K562 (cell line): ENCODE measurements around the gene SYCE1. TPM values are rescaled to one million over a fixed set of nuclear protein-coding genes. Genes with fewer than 3 reads are reported as not detected.

Experiments used
- ATAC-seq: fragments of 200-7000 bp; cut with Tn5 transposase; 3 replicates; pipeline ENCODE4 v1.9.1; 2020; ENCODE audit warnings: moderate library complexity
- BruUV-seq: library from RNA; stranded (reverse); fragments of 400-500 nt; replicated peaks from 2 replicates; lab custom pipeline; 2021; lab: Mats Ljungman, UMichigan
- CTCF ChIA-PET: fragments of 300-600 bp; formaldehyde crosslinking; extraction: SDS; loops from one replicate; lab custom pipeline; 2021; ENCODE audit warnings: low intra/inter-chr PET ratio; lab: Yijun Ruan, JAX
- POLR2A ChIA-PET: fragments of 300-600, 350-650 bp; sonication (Branson Sonifier 250); formaldehyde crosslinking; extraction: SDS; loops from one replicate; lab custom pipeline; 2021; ENCODE audit warnings: antibody characterized with exemption, inconsistent platforms; lab: Yijun Ruan, JAX
- DNase-seq, 4 experiments: peaks; one replicate each; pipeline versions ENCODE4 v3.0.0 to v3.0.0-alpha.2; 2011 to 2018; ENCODE audit warnings: low spot score in 3 of 4, mixed read lengths in 3 of 4; ENCODE audit errors: extremely low read depth in 1 of 4
- FAIRE-seq: peaks from 2 replicates; lab custom pipeline; 2011; peaks lifted over from hg19 to GRCh38; lab: Jason Lieb, UNC
- H2AFZ ChIP-seq: 2 replicates; pipeline ENCODE4 v1.6.0; 2011; ENCODE audit warnings: low read depth, low read length, control low read depth, inconsistent platforms
- H3K27ac ChIP-seq: fragments of 200-600 bp; 3 replicates; pipeline ENCODE4 v1.8.0; 2011; ENCODE audit warnings: low read depth, mild to moderate bottlenecking, control low read depth, inconsistent platforms, low read length, moderate library complexity, mixed read lengths; ENCODE audit errors: extremely low read depth
- H3K27me3 ChIP-seq, 2 experiments: fragments of 300-600 bp in 1 of 2; 2 replicates in 1 of 2; 3 replicates in 1 of 2; pipeline versions ENCODE4 v1.6.0 to v1.8.0; 2011; ENCODE audit warnings: inconsistent platforms in 2 of 2, low read length in 2 of 2, mild to moderate bottlenecking in 1 of 2, mixed read lengths in 1 of 2, moderate library complexity in 1 of 2; ENCODE audit not compliant: control insufficient read depth in 2 of 2, insufficient read depth in 2 of 2
- H3K36me3 ChIP-seq: fragments of 300-600 bp; 3 replicates; pipeline ENCODE4 v1.8.0; 2011; ENCODE audit warnings: mild to moderate bottlenecking, low read length, inconsistent platforms; ENCODE audit not compliant: control insufficient read depth, insufficient read depth
- H3K4me1 ChIP-seq, 2 experiments: fragments of 200-600 bp in 1 of 2; replicated peaks in 1 of 2; 2 replicates in 1 of 2; 3 replicates in 1 of 2; pipeline versions ENCODE4 v1.5.1 to v1.8.0; 2011; ENCODE audit warnings: inconsistent platforms in 2 of 2, low read length in 2 of 2, mild to moderate bottlenecking in 1 of 2, mixed read lengths in 1 of 2, moderate library complexity in 1 of 2; ENCODE audit not compliant: control insufficient read depth in 2 of 2, insufficient read depth in 2 of 2
- H3K4me2 ChIP-seq: 2 replicates; pipeline ENCODE4 v1.6.1; 2011; ENCODE audit warnings: low read length, control low read depth, inconsistent platforms, mixed read lengths; ENCODE audit not compliant: insufficient read depth
- H3K4me3 ChIP-seq: fragments of 200-600 bp; sonication (generic), shearing (Covaris generic); 2 replicates; pipeline ENCODE4 v1.5.1; 2016; ENCODE audit warnings: control low read depth, inconsistent platforms
- H3K79me2 ChIP-seq: fragments of 200-600 bp; 3 replicates; pipeline ENCODE4 v1.8.0; 2011; ENCODE audit warnings: low read length, inconsistent platforms; ENCODE audit not compliant: control insufficient read depth, insufficient read depth
- H3K9ac ChIP-seq, 2 experiments: 2 replicates each; pipeline versions ENCODE4 v1.6.0 to v1.6.1; 2011; ENCODE audit warnings: low read depth in 2 of 2, low read length in 2 of 2, control low read depth in 1 of 2, inconsistent platforms in 1 of 2, mild to moderate bottlenecking in 1 of 2, mixed read lengths in 1 of 2; ENCODE audit not compliant: insufficient read depth in 1 of 2
- H3K9me1 ChIP-seq: one replicate; pipeline ENCODE4 v1.6.0; 2011; ENCODE audit warnings: inconsistent platforms, mild to moderate bottlenecking, low read length, moderate library complexity; ENCODE audit not compliant: control insufficient read depth, insufficient read depth
- H3K9me3 ChIP-seq: replicated peaks from 2 replicates; pipeline ENCODE4 v1.5.1; 2011; ENCODE audit warnings: low read depth, low read length, inconsistent platforms; ENCODE audit not compliant: control insufficient read depth, insufficient read depth
- H4K20me1 ChIP-seq: replicated peaks from 2 replicates; pipeline ENCODE4 v1.6.1; 2011; ENCODE audit warnings: low read length, inconsistent platforms, mixed read lengths; ENCODE audit not compliant: control insufficient read depth, insufficient read depth
- GATAD2A ChIP-seq: fragments of 450-650 bp; IDR thresholded peaks from 2 replicates; pipeline ENCODE4 v1.6.1; 2017
- HNRNPL ChIP-seq: fragments of 200-400 bp; formaldehyde crosslinking; IDR thresholded peaks from 2 replicates; pipeline ENCODE4 v1.6.1; 2017; ENCODE audit warnings: low read depth, mild to moderate bottlenecking, low read length
- PHB2 ChIP-seq: fragments of 450-650 bp; IDR thresholded peaks from 2 replicates; pipeline ENCODE4 v1.6.1; 2017; ENCODE audit warnings: low read depth
- POLR2G ChIP-seq: fragments of 200-400 bp; formaldehyde crosslinking; IDR thresholded peaks from 2 replicates; pipeline ENCODE4 v1.6.1; 2017; ENCODE audit warnings: low read depth, mild to moderate bottlenecking, antibody characterized with exemption, low read length, moderate library complexity
- SP1 ChIP-seq: sonication (generic); formaldehyde crosslinking; IDR thresholded peaks from 2 replicates; pipeline ENCODE4 v1.8.1; 2022; ENCODE audit warnings: mild to moderate bottlenecking, missing genetic modification reagents
- WGBS: fragments of 100-300 bp; shearing (Covaris generic); methylation state at CpG from one replicate; pipeline ENCODE4 v1.1.6; 2016; ENCODE audit warnings: low coverage, mixed read lengths; ENCODE audit not compliant: insufficient coverage; ENCODE audit errors: missing lambda C conversion rate; 5-methylcytosine and 5-hydroxymethylcytosine counted together
- in situ Hi-C: fragments of 300-500 bp; cut with MboI; formaldehyde crosslinking; loops from 4 replicates; pipeline ENCODE4 v1.15.0; 2018; ENCODE audit warnings: inconsistent platforms, mixed read lengths
- intact Hi-C: fragments of 100-400 bp; cut with micrococcal nuclease; formaldehyde crosslinking; loops from 2 replicates; pipeline ENCODE4 v1.14.2; 2022
- polyA plus RNA-seq, 8 experiments: library from polyadenylated mRNA; depleted of rRNA in 4 of 8; stranded (reverse) in 5 of 8; unstranded in 3 of 8; fragments of >200 nt; fragmentation: Nextera tagmentation in 2 of 8; fragmentation: Illumina TruSeq in 1 of 8; extraction: Ambion mirVana in 2 of 8; extraction: Trizol in 1 of 8; gene quantifications; 2 replicates each; pipeline versions ENCODE4 v1.2.1 to v1.2.3, GENCODE V29; 2011 to 2014; ENCODE audit warnings: inconsistent platforms in 1 of 8, missing spikeins in 1 of 8
- total RNA-seq, 7 experiments: library from RNA; depleted of rRNA in 6 of 7; stranded (reverse); fragments of >200 nt in 6 of 7; fragmentation: Illumina TruSeq in 2 of 7; extraction: Trizol in 2 of 7; gene quantifications; 2 replicates each; pipeline versions ENCODE4 v1.2.1 to v1.2.3, GENCODE V29; 2011 to 2021; ENCODE audit warnings: low replicate concordance in 1 of 7

SYCE1 gene
- total and polyA plus RNA-seq, 9 of the 15 experiments (the other 6 are each of a cell fraction or from before 2014, with no cell fraction given), result not detected

GRCh38 chr10:133523631-133524203 is 41.7 kb downstream of the SYCE1 start:
- CTCF ChIA-PET, result no interaction called here
- Histone ChIP-seq H3K27ac (no peak overlapping the region), H3K27me3 (peaks cover 8 to 31% of the 10 kb centered on the region in 2 experiments; a peak in 4 of 5 replicates), H3K79me2 (no peaks in the 10 kb centered on the region), H3K36me3 (no peaks in the 10 kb centered on the region), H2AFZ (no peak overlapping the region), H3K9me3 (no peaks in the 10 kb centered on the region), H4K20me1 (no peaks in the 10 kb centered on the region), H3K9ac (no peak overlapping the region), H3K4me3 (no peak overlapping the region), H3K9me1 (no peaks in the 10 kb centered on the region), H3K4me1 (peaks cover 0 to 14% of the 10 kb centered on the region in 2 experiments; a peak in 3 of 5 replicates), H3K4me2 (no peak overlapping the region)
- ATAC-seq (no peak), DNase-seq (no peak), FAIRE-seq (no peak)
- in situ Hi-C loops (no loop called here), intact Hi-C loops (no loop called here)
- BruUV-seq, result no TSS peak
- TF ChIP-seq HNRNPL (no peak), PHB2 (no peak), POLR2G (no peak), SP1 (CRISPR knock-in tag) (no peak), GATAD2A (no peak)
- POLR2A ChIA-PET, result interaction anchor here (0.7 kb wide), 1 partner anchor 26 kb away, joined by 3 read pairs; no protein-coding TSS in a partner anchor
- WGBS, result 0% methylated on average over 9 of the region's 9 CpGs
